PC-9 (cell line): Measurements from ENCODE around the gene ANKRD13B.

Experiments
- CTCF ChIP-seq: fragments of 200-600 bp; sonication (generic); conservative IDR thresholded peaks from 2 replicates; pipeline ENCODE4 v1.6.1; 2017; ENCODE audit warnings: mixed run types, antibody characterized with exemption, mild to moderate bottlenecking, moderate library complexity
- EZH2 ChIP-seq: fragments of 200-600 bp; sonication (generic); IDR thresholded peaks from 2 replicates; pipeline ENCODE4 v1.8.0; 2017; ENCODE audit warnings: antibody characterized with exemption, low read depth

DNA sequence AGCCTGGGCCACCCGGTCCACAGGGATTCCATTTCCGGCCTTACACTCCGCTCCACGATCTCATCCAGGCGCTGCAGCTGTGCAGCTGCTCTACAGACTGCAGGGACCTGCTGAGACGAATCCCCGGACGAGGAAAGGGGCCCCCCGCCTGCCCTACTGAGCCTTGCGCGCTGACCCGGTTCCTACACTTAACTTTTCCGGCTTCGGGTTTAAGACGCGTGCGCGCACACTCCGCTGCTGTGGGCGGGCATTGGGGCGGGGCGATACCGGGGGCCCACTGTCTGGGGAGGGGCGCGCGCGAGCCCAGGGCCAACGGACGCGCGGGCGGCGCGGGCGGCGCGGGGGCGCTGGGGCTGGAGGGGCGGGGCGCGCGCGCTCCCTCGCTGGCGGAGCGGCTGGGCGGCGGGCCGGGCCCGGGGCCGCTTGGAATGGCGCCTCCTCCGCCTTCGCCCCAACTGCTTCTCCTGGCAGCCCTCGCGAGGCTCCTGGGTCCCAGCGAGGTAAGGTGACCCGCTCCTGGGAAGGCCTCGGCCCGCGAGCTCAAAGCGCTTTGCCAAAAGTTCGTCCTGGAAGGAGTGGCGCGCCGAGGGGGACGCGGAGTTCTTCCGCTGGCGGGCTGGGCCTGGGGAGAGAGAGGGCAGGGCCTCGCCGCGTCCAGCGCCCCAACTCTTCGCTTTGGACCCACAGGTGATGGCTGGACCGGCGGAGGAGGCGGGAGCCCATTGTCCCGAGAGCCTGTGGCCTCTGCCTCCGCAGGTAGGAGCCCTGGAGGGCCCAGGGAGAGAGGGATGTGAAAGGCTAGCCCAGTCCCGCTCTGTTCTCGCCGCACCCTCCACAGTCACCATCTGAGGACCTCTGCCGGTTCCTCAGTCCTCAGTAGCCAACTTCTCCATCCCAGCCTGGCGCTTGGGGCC lies 24.3 kb upstream of the ANKRD13B start, which contains the start of gene TP53I13:
- no peak for TF ChIP-seq EZH2
- TF ChIP-seq CTCF = no peak
